Right atrium auricular region (tissue), 2 donors: ENCODE results near the gene NPTX1. TPM values are rescaled to one million over a fixed set of nuclear protein-coding genes. Genes with fewer than 3 reads are reported as not detected.
"Not testable (repeated sequence)": the region's sequence is repeated elsewhere in the genome, so short reads cannot be mapped to it uniquely, and the experiment has no call there.

Source experiments
- DNase-seq: peaks from one replicate; pipeline ENCODE4 v3.0.0-alpha.2; 2019; ENCODE audit warnings: low spot score
- H3K27ac ChIP-seq, 2 donors: fragments of 200-600 bp; sonication (generic); 1 replicate in 1 of 2; 2 replicates in 1 of 2; pipeline ENCODE4 v1.5.1; 2016 to 2019
- H3K27me3 ChIP-seq, 2 donors: fragments of 200-600 bp; sonication (generic); one replicate each; pipeline versions ENCODE4 v1.5.1 to v1.6.0; 2017 to 2019
- H3K36me3 ChIP-seq: fragments of 200-600 bp; sonication (generic); one replicate; pipeline ENCODE4 v1.5.1; 2016
- H3K4me1 ChIP-seq, 2 donors: fragments of 200-600 bp; sonication (generic); one replicate each; pipeline versions ENCODE4 v1.5.1 to v1.6.0; 2017 to 2019
- H3K4me3 ChIP-seq, 2 donors: fragments of 200-600 bp; sonication (generic); 1 replicate in 1 of 2; 2 replicates in 1 of 2; pipeline ENCODE4 v1.5.1; 2017 to 2019; ENCODE audit warnings: mild to moderate bottlenecking in 1 of 2, moderate library complexity in 1 of 2
- H3K9me3 ChIP-seq, 2 donors: fragments of 200-600 bp; sonication (generic); one replicate each; pipeline ENCODE4 v1.5.1; 2019
- total RNA-seq, 2 donors: library from RNA; depleted of rRNA; stranded (reverse); fragments of >200 nt; gene quantifications; one replicate each; pipeline ENCODE4 v1.1.0, GENCODE V29; 2016
- TF ChIP-seq, protein P1 (sequence below), 2 donors: fragments of 200-600 bp; sonication (generic); IDR thresholded peaks; one replicate each; pipeline ENCODE4 v1.5.1; 2019; ENCODE audit warnings: antibody characterized with exemption in 2 of 2

NPTX1 gene
- total RNA-seq, 2 donors from 2014 or later, result not detected

DNA sequence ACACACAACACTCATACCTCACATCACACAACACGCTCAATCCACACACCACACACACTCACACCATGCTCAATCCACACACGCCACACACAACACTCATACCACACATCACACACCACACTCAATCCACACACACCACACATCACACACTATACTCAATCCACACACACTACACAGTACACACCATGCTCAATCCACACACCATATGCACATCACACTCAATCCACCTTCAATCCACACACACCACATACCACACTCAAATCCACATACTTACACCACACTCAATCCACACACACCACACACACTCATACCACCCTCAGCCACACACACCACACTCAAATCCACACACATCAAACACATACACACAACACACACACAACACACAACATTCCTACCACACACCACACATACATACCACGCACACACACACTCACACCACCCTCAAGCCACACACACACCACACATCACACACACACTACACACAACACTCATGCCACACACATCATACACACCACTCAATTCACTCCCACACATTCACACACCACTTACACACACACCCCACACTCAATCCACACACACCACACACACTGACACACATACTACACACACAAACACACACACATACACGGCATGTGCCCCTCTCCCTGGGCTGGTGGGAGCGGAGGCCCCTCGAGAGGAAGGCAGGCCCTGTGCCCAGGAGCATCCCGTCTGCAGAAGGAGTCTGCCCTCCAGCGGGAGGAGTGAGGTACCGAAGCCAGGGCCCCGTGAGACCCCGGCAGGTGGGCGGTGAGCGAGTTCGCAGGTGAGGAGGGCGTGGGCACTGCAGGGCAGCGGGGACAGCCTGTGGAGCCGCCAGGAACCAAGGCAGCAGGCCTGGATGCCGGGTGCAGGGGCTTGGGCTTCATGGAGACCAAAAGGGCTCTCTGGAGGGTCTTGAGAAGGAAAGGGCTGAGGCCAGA, 35.1 kb upstream of the NPTX1 start:
- no peaks in the 10 kb centered on the region for H3K4me1 ChIP-seq
- DNase-seq, result no peak
- TF ChIP-seq, protein P1, sequence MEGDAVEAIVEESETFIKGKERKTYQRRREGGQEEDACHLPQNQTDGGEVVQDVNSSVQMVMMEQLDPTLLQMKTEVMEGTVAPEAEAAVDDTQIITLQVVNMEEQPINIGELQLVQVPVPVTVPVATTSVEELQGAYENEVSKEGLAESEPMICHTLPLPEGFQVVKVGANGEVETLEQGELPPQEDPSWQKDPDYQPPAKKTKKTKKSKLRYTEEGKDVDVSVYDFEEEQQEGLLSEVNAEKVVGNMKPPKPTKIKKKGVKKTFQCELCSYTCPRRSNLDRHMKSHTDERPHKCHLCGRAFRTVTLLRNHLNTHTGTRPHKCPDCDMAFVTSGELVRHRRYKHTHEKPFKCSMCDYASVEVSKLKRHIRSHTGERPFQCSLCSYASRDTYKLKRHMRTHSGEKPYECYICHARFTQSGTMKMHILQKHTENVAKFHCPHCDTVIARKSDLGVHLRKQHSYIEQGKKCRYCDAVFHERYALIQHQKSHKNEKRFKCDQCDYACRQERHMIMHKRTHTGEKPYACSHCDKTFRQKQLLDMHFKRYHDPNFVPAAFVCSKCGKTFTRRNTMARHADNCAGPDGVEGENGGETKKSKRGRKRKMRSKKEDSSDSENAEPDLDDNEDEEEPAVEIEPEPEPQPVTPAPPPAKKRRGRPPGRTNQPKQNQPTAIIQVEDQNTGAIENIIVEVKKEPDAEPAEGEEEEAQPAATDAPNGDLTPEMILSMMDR (IDR thresholded peaks at IDR 0.05), result no peak

DNA sequence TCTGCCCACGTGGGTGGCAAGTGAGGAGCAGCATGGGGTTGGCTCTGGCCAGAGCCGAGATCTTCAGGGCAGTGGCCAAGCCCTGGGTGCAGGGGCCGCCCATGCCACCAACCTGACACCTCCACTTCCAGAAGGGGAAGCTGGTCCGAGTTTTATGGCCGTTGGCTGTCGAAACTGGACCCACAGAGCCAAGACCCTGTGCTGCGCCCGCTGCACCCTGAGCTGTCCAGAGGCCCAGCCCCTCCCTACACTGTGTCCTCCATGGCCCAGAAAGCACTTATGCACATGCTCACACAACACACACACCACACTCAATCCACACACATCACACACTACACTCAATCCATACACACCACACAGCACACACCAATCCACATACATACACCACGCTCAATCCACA, 34.4 kb upstream of the NPTX1 start:
- Histone ChIP-seq H3K36me3 (no peaks in the 10 kb centered on the region), H3K9me3 (no peaks in the 10 kb centered on the region), H3K27ac (no peak overlapping the region), H3K4me3 (no peak overlapping the region), H3K4me1 (no peaks in the 10 kb centered on the region), H3K27me3 (no peaks in the 10 kb centered on the region)
- DNase-seq, result no peak
- TF ChIP-seq, protein P1 (IDR thresholded peaks at IDR 0.05), result no peak

More for the DNA sequence above, 35.1 kb upstream of the NPTX1 start:
- H3K9me3 ChIP-seq, result no peaks in the 10 kb centered on the region
- H3K27me3 ChIP-seq, result no peaks in the 10 kb centered on the region
- no peak overlapping the region for H3K4me3 ChIP-seq
- H3K27ac ChIP-seq, result no peak overlapping the region
- H3K36me3 ChIP-seq, result no peaks in the 10 kb centered on the region

DNA sequence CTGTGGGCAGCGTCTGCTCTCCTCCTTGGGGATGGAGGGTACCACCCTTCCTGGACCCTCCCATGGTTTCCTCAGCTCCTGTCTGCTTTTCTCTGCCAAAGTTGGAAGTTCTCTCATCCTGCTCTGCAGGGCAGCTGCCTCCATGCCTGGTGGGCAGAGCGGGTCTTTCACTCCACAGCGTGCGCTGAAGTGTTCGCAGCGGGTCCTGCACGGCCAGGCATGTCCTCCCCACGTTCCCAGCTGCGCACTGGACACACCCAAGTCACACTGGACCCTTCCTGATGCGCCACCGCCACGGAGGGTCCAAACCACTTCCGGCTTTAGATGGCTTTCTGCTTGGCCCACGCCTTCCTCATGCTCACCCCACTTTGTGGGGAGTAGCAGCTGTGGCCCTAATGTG, 33.7 kb upstream of the NPTX1 start:
- no peak for DNase-seq
- H3K9me3 ChIP-seq, result no peaks in the 10 kb centered on the region
- no peak overlapping the region for H3K4me3 ChIP-seq
- TF ChIP-seq, protein P1 (IDR thresholded peaks at IDR 0.05), result no peak
- no peaks in the 10 kb centered on the region for H3K27me3 ChIP-seq
- no peak overlapping the region for H3K27ac ChIP-seq
- H3K4me1 ChIP-seq, result no peaks in the 10 kb centered on the region
- no peaks in the 10 kb centered on the region for H3K36me3 ChIP-seq

DNA sequence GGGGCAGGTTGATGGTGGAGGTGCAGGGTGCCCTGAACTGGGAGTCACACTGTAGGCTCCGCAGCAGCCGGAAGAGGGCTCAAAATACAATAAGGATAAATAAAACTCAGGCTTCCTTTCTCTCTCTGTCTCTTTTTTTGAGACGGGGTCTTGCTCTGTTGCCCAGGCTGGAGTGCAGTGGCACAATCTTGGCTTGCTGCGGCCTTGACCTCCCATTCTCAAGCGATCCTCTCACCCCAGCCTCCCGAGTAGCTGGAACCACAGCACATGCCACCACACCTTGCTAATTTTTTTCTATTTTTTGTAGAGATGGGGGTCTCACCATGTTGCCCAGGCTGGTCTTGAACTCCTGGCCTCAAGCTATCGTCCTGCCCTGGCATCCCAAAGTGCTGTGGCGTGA, 32.9 kb upstream of the NPTX1 start:
- Histone ChIP-seq H3K4me1 (no peaks in the 10 kb centered on the region), H3K27me3 (no peaks in the 10 kb centered on the region), H3K4me3 (no peak overlapping the region), H3K27ac (no peak overlapping the region), H3K9me3 (no peaks in the 10 kb centered on the region), H3K36me3 (no peaks in the 10 kb centered on the region)
- no peak for DNase-seq
- TF ChIP-seq, protein P1 (IDR thresholded peaks at IDR 0.05), result no peak

DNA sequence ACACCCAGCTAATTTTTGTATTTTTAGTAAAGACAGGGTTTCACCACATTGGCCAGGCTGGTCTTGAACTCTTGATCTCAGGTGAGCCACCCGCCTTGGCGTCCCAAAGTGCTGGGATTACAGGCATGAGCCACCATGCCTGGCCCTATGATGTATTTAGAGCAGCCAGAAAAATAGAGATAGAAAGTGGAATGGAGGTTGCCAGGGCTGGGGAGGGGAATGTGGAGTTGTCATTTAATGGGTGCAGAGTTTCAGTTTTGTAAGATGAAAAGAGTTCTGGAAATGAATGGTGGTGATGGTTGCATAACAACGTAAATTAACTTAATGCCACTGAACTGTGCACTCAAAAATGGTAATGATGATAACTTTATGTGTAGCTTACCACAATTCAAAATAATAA, 31.6 kb upstream of the NPTX1 start:
- Histone ChIP-seq H3K4me1 (no peaks in the 10 kb centered on the region), H3K36me3 (no peaks in the 10 kb centered on the region), H3K27ac (no peak overlapping the region), H3K27me3 (no peaks in the 10 kb centered on the region), H3K4me3 (no peak overlapping the region), H3K9me3 (no peaks in the 10 kb centered on the region)
- no peak for DNase-seq
- TF ChIP-seq, protein P1 (IDR thresholded peaks at IDR 0.05), result no peak

DNA sequence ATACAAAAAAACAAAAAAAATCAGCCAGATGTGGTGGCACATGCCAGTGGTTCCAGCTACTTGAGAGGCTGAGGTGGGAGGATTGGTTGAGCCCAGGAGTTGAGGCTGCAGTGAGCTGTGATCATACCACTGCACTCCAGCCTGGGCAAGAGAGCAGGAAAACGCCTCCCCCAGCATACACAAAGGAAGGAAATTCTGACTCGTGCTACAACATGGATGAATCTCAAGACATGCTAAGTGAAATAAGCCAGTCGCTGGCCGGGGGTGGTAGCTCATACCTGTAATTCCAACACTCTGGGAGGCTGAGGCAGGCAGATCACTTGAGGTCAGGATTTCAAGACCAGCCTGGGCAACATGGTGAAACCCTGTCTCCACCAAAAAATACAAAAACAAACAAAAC, 30.8 kb upstream of the NPTX1 start:
- H3K9me3 ChIP-seq, H3K27ac ChIP-seq, H3K4me3 ChIP-seq, H3K4me1 ChIP-seq, H3K27me3 ChIP-seq, DNase-seq, H3K36me3 ChIP-seq: not testable (repeated sequence)
